ENCODE data around the gene ITPR1.

DNA sequence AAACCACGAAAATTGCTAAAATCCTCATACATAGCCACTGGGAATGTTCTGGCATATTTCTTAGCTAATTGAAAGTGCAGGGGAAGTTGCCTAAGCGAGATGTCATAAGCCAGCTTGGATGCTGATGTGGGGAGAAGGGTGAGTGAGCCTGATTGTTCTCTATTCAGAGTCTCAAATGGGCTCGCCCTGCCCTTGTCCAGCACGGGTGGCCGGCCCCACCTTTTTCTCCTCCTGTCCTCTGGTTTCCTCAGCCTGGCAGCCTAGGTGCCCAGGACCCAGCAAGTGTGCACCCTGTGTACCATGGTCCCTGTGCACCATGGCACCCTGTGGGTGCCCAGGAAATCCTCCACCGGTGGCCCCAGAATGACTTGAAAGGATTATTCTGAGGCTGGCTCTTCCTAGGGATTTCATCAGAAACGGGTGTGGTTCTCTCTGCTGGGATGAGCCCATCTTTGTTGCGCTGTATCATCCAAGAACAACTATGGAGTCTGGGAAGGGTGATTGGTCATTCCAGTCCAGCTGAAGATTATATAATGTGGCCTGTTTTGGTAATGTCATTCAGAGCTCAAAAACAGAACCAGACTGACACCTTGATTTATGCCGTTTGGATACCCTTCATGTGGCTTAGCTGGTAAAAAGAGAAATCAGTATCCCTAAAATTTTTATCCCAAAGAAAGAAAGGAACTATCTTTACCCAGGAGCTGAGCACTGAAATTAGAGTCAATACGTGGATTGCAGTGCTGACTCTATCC lies 335.3 kb downstream of the ITPR1 start:
- TF ChIP-seq, protein P1, sequence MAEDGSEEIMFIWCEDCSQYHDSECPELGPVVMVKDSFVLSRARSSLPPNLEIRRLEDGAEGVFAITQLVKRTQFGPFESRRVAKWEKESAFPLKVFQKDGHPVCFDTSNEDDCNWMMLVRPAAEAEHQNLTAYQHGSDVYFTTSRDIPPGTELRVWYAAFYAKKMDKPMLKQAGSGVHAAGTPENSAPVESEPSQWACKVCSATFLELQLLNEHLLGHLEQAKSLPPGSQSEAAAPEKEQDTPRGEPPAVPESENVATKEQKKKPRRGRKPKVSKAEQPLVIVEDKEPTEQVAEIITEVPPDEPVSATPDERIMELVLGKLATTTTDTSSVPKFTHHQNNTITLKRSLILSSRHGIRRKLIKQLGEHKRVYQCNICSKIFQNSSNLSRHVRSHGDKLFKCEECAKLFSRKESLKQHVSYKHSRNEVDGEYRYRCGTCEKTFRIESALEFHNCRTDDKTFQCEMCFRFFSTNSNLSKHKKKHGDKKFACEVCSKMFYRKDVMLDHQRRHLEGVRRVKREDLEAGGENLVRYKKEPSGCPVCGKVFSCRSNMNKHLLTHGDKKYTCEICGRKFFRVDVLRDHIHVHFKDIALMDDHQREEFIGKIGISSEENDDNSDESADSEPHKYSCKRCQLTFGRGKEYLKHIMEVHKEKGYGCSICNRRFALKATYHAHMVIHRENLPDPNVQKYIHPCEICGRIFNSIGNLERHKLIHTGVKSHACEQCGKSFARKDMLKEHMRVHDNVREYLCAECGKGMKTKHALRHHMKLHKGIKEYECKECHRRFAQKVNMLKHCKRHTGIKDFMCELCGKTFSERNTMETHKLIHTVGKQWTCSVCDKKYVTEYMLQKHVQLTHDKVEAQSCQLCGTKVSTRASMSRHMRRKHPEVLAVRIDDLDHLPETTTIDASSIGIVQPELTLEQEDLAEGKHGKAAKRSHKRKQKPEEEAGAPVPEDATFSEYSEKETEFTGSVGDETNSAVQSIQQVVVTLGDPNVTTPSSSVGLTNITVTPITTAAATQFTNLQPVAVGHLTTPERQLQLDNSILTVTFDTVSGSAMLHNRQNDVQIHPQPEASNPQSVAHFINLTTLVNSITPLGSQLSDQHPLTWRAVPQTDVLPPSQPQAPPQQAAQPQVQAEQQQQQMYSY (CRISPR knock-in tag; IDR thresholded peaks at IDR 0.05), result no peak
- TF ChIP-seq KDM1A (IDR thresholded peaks at IDR 0.05; ENCODE audit: borderline replicate concordance), result no peak
- TF ChIP-seq TAF1 (IDR thresholded peaks at IDR 0.05; ENCODE audit: borderline replicate concordance, low read depth, low read length), result no peak

All from GM12878 (cell line).